NCI-H446 (cell line): ENCODE results near the gene ZBTB7B.

Experiments
- DNase-seq, 2 experiments: peaks; one replicate each; lab custom pipeline; 2025; lab: John Stamatoyannopoulos, UW

ZBTB7B gene

DNA sequence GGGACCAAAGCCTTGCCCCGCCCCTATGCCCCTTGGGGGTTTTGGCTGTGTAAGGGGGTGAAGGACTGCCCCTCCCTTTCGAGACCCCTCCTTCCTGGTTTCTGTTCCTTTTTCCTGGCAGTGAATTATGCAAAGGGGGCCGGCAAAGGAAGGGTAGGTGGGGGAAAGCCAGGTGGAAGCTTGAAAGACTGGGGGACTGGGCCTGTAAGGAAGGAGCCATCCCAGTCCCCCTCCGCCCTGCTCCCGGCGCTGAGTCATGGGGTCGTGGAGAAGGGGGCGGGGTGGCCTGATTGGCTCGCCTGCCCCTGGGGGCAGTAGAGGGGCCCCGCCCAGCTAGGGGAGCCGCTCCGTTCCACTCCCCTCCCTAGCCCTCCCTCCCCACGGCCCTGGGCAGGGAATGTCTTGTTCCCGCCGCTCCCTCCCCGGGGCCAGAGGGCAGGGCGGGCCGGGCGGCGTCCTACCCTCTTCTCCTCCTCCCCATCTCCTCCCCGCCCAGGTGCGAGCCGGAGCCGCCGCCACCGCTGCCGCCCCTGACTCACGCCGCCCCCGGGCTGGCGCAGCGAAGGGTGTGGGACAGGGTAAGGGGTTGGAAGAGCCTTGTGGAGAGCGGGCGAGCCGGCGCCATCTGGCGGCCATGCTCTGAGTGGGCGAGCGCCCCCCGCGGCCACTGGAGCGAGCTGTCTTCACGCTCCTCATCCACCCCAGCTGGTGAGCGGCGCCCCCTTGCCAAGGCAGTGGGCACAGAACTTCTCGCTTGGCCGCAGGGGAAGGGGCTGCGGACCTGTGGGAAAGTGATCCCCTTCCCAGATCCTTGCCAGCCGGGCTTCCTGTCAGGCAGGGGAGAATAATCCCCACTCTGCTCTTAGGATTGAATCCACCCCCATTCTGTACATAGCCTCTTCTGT, 14.7 kb downstream of the ZBTB7B start:
- peak; percentile 69 to 87 for DNase-seq

DNA sequence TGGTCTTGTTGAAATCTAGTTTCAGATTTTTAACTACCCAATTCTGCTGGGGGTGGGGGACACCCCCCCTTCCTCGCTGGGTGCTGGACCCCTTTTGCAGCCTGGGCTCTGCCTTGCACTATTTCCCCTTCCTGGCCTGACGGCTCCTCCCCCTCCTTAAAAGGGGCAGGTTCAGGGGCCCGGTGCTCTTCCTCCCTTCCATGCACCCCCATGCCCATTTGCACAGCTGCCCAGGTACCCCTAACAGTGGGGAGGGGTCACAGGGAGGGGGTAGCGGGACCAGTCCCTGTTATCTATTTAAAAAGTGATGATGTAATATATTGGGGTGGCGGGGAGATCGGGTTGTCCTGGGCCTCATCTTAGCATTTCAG, 15.3 kb downstream of the ZBTB7B start:
- no peak for DNase-seq

DNA sequence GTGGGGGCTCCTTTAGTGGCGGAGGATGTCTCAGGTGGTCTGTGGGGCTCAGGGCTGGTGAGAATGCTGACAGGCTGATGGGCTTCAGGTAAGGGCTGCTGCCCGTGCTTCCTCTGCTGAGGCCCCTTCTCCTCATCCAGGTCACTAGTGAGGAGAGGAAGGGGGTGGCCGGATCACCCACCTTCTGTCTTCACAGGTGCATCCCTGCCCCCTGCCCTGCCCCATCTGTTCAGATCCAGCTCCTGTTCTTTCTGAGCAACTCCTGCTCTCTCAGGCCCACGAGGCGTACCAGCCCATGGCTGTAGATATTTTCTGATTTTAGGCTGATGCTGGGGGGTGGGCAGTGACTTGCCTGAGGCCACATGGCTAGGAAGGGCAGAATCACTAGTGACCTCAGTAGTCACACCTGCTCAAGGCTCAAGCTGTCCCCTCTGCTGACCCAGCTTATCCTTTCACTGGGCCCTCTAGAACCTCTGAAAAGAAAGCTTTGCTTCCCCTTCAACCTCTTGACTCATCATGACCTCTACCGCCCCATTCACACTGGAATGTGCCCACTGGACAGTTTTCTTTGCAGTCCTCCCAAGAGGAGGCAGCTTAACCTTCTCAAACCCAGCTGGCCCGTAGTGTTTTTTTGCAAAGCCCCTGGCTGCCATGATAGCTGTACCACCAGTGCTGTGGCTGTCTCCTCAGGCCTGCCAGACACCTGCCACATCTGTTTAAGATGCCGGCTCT, 16.2 kb downstream of the ZBTB7B start:
- DNase-seq: no peak

DNA sequence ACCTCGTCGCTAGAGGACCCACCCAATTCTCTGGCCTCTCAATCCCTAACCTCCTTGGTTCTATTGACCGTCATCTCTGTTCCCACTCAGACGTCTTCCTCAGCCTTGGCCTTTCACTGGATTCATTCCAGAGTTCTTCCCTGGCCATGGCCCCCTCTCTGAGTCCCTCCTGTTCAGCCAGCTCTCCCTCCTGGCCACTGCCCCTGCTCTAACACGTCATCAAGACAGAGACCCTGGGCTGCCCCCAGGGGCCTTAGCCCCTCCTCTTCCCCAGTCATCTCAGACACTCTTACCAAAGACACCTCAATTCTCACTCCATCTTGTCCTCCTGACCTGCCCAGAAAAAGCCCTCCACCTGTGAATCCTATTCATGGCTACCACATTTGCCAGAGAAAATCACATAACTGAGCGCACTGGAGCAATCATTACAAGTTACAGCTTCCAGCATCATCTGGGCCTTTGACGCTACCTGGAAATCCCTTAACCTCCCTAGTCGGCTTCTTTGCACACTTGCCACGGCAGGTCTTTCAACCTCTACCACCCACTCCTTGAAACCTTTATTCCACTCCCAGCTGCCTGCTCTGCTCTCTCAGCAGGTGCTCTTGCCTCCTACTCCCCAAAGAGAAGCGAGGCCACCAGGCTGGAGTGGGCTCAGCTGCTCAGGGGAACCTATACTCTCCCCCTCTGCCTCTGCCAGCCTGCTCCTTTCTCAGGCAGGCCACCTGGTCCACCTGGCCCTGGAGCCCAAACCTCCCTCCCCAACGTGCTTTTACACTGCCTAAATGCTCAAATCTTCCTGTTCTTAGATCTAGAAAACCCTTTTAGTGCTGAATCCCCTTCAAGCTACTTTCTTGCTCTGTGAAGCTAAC, 17.0 kb downstream of the ZBTB7B start:
- DNase-seq: no peak

DNA sequence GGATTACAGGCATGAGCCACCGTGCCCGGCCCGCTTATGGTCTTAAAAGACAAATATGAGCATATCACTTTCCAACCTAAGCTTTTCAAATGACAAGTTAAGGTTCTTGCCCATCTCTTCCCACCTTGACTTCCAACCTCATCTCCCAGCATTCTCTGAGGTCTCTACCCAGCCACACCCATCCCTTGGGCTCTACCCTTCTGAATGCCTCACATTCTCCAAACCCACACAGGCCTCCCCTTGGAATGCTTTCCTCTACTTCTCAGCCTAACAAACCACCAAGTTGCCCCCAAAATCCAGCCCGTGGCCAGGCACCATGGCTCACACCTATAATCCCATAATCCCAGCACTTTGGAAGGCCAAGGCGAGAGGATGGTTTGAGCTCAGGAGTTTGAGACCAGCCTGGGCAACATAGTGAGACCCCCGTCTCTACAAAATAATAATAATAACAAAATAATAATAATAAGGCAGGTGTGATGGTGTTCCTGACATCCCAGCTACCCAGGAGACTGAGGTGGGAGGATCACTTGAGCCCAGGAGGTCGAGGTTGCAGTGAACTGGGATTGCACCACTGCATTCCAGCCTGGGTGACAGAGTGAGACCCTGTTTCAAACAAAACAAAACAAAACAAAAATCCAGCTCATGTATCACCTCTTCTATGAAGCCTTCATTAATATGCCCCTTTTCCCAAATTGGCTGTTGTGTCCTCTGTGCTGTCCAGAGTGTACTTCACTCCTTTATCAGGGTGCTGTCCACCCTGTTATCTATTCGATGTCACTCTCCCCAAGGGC, 19.7 kb downstream of the ZBTB7B start:
- DNase-seq: no peak

- no peak for DNase-seq
These were observed 20.3 kb downstream of the ZBTB7B start for GRCh38 chr1:155022927-155023236.

DNA sequence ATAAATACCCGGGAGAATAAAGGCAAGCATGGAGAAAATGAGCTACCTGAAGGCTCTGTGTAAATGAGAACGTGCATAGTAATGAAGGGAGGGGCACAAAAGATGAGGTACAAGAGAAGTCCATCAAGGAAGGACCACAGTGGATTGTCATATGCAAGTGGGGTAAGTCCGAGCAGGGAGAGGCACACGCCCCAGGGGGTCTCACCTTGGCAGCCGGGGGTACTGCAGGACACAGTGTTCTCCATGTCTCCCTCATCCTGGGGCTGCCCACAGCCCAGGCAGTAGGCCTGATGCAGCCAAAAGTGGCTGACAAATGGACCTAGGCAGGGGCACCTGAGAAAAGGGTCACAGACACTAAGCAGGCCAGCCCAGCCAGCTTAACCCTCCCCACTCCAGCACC, 21.0 kb downstream of the ZBTB7B start:
- no peak for DNase-seq

- no peak for DNase-seq
These were observed 21.7 kb downstream of the ZBTB7B start for GRCh38 chr1:155024315-155024714.

DNA sequence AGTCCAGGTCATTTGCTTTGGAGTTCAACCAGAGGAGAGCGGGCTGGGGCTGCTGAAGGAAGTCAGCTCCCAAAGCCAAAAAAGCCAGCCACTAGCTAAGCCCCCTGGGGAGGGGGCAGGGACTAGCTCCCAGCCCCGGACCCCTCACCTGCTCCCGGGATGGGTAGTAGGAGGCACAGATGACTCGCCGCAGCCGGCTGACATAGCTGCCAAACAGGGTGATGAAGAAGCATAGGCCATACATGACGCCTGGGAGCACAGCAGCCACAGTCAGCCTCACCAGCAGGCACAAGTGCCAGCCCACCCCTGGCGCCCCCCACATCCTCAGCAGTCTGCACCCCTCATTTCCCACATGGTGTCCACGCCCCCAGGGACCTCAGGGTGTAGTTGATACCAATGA, 23.6 kb downstream of the ZBTB7B start:
- no peak for DNase-seq

- no peak for DNase-seq
These were observed 24.0 kb downstream of the ZBTB7B start for GRCh38 chr1:155026588-155026987.

GRCh38 chr1:155029513-155030242, 27.1 kb downstream of the ZBTB7B start:
- DNase-seq: no peak

DNA sequence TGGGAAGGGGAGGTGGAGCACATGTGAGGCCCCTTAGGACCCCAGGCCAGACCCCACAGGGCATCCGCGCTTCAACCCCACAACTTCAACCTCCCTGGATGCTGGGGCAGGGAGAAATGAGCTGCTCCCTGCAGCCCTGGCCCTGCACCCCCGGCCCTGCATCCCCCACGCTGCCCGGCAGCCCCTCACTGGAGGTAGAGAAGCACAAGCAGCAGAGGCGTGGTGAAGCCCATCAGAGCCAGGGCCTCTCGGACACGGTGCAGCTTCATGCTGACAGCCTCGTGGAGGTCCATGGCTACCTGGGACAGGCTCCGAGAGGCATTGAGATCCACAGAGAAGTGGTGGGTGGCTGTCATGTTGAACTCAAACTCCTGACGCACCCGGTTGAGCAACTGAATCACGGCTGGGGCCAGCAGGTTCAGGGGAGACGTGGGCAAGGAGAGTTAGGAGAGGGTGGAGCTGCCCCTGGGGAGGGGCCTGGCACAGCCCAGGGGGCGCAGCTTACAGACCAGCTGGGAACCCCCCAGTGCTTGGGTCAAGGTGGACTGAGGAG, 27.7 kb downstream of the ZBTB7B start:
- no peak for DNase-seq

DNA sequence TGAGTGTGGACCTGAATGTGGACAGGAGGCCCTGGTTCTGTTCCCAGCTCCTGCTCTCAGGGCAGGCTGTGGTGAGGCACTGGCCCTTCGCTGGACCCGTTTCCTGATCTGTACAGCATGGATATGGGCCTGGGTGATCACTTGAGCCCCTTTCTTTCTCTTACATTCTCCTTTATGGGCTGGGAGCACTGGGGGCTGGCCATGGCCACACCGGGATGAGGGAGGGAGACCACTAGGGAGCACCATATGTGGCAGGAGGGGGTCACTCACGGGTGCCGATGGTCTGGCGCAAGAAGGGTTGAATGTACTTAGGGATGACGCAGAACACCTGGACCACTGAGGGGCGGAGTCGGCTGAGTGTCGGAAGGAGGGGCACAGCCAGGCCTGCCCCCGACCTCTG, 28.3 kb downstream of the ZBTB7B start:
- DNase-seq: no peak

DNA sequence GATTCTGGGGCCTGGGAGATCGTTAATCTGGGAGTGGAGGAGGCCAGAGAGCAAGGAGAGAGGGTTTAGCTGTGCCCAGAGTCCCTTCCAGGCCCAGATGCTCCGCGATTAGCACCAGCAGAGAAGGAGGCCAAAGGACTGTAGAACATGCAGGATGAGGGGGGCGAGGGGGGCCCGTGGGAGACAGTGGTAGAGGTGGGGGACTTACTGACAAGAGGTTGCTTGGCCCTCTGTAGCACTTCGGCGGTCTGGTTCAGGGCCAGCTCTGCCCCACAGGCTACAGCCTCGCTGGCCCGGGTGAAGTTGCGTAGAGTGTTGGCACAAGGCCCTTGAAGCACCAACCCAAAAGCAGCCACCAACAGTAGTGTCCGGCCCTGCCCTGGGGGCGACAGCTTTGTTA, 30.3 kb downstream of the ZBTB7B start:
- no peak for DNase-seq

- DNase-seq: no peak
These were observed 30.9 kb downstream of the ZBTB7B start, which contains the start of the genes DCST1 and DCST2 for GRCh38 chr1:155033524-155033923. Gene DCST1, plus strand, starts transcription at chr1:155033824. Its CDS starts 213 bp downstream, at chr1:155034037. Gene DCST2, minus strand, starts transcription at chr1:155033781. Its CDS starts 80 bp downstream, at chr1:155033701.

DNA sequence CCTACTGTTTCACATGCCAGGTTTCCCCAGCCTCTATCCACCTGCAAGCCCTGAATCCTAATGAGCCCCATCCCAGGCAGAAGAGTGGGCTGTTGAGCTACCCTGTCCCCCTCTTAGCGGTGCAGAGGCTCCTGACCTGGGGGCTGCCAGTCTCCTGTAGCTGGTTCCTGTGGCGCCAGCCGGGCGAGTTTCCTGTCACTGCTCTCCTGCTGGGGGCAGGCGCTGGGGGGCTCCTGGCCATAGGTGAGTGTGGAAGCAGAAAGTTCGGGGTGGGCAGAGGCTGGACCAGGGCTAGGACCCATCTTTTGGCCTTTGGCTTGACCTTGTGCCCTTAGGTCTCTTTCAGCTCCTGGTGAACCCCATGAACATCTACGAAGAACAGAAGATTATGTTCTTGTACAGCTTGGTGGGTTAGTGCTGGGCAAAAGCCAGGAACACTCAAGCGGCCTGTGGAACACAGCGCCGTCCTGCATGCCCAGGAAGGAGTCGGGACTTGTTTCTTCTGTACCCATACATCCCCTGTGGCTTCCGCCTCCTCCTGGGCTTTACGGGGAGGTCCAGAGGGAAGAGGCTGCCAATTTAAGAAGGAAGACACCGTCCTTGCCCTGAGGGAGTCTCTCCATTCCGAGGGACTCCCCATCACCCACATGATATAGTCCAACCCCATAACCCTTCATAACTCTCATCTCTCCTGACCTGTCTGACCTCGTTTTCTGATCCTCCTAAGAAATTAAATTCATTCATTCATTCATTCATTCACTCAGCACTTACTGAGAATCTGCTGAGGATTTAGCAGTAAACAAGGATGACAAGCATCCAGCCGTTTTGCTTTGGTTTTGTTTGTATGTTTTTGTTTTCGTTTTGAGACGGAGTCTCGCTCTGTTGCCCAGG, 32.0 kb downstream of the ZBTB7B start:
- no peak for DNase-seq

GRCh38 chr1:155035936-155036335, 33.3 kb downstream of the ZBTB7B start:
- no peak for DNase-seq

GRCh38 chr1:155037043-155037442, 34.4 kb downstream of the ZBTB7B start:
- DNase-seq: no peak

GRCh38 chr1:155037851-155038441, 35.3 kb downstream of the ZBTB7B start:
- no peak for DNase-seq
